Measurements from ENCODE around the gene SSBP4. TPM values are rescaled to one million over a fixed set of nuclear protein-coding genes. Genes with fewer than 3 reads are reported as not detected.

Gene SSBP4
- total and polyA plus RNA-seq, 2 of the 8 experiments (the other 6 are each of a cell fraction or from before 2014, with no cell fraction given) = 26.4 to 33.7 TPM

DNA sequence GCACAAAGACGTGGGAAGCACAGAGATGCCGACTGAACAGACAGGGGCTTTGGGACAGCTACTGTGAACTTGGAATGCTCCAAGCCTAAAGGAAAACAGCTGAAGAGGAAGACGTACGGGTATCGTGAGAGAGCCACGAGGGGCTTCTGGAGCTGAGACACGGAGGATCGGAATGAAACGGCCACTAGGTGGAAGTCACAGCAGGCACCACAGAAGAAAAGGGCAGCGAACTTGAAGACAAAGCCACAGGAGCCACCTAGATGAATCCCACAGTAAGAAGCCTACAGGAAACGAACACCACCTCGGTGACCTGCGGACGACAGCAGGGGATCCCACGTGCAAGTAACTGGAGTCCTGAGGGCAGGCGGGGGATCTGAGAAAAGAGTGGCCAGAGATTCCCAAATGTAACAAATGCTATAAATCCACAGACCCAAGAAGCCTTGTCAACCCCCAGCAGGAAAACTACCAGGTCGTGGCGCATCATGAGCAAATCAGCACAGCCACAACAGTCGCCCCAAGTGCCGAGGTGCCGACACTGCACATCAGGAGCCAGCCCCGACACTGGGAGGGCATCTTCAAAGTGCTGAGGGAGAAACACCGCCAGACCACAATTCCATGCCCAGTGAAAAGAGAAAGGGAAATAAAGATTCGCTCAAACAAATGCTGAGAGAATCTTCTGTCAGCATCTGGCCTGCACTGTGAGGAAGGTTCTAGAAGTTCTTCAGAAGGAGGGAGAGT lies 58.0 kb downstream of the SSBP4 start:
- no peak overlapping the region for H3K9ac ChIP-seq (replicated peaks in 1 of 4; ENCODE audit: extremely low read depth in 1 of 4, low read depth in 3 of 4, low read length in 3 of 4)
- H3K14ac ChIP-seq (ENCODE audit: insufficient read length) = no peak overlapping the region
- H2AFZ ChIP-seq (ENCODE audit: low read length) = no peak overlapping the region
- no peaks in the 10 kb centered on the region for H3K9me3 ChIP-seq (ENCODE audit: insufficient read depth in 2 of 2, low read depth in 1 of 2, low read length in 1 of 2)
- peaks cover 13% of the 10 kb centered on the region for H3K79me1 ChIP-seq (ENCODE audit: low read depth, low read length)
- no peak overlapping the region for H2BK12ac ChIP-seq (ENCODE audit: low read depth, low read length)
- no peak overlapping the region for H3K23ac ChIP-seq (ENCODE audit: insufficient read length)
- H3K27ac ChIP-seq (ENCODE audit: low read depth, low read length) = no peak overlapping the region
- H3K4me1 ChIP-seq (replicated peaks in 1 of 4; ENCODE audit: control insufficient read depth in 3 of 4, insufficient read depth in 4 of 4, low read length in 3 of 4) = no peaks in the 10 kb centered on the region; a peak in 1 of 7 replicates
- no peak overlapping the region for H3K18ac ChIP-seq (ENCODE audit: extremely low read depth, low read length)
- DNase-seq (ENCODE audit: low read depth in 1 of 2, low spot score in 2 of 2) = no peak
- H3K23me2 ChIP-seq (ENCODE audit: low read depth, low read length) = no peaks in the 10 kb centered on the region
- H3K79me2 ChIP-seq (ENCODE audit: control insufficient read depth in 1 of 2, insufficient read depth in 2 of 2, low read length in 2 of 2) = peaks cover 0 to 8% of the 10 kb centered on the region in 2 experiments; a peak in 1 of 4 replicates
- no peak for FAIRE-seq
- no peak overlapping the region for H4K91ac ChIP-seq (replicated peaks; ENCODE audit: insufficient read length, low read length)
- 84% methylated on average over 24 of the region's 24 CpGs; no CpG with 5 or more reads in 1 of the 2 experiments for WGBS, 2 experiments (ENCODE audit: extremely low coverage in 1 of 2, insufficient coverage in 1 of 2, insufficient read length in 1 of 2, insufficient replicate concordance in 2 of 2, low coverage in 1 of 2, low lambda C conversion rate in 2 of 2, missing lambda C conversion rate in 1 of 2)
- POLR2A ChIA-PET (ENCODE audit: partially characterized antibody) = interaction anchor here (0.9 to 1.3 kb wide), 3 partner anchors 11 to 115 kb away, joined by 3 to 6 read pairs (median 3); no protein-coding TSS in a partner anchor
- H4K8ac ChIP-seq (ENCODE audit: extremely low read depth, insufficient read depth, low read length) = no peak overlapping the region
- no peak overlapping the region for H2BK120ac ChIP-seq (replicated peaks; ENCODE audit: low read depth, low read length)
- H3K56ac ChIP-seq (replicated peaks; ENCODE audit: insufficient read length, low read depth, low read length) = no peak overlapping the region
- H4K5ac ChIP-seq (ENCODE audit: insufficient read length, low read depth, low read length) = no peak overlapping the region
- H4K20me1 ChIP-seq (replicated peaks in 1 of 2; ENCODE audit: control insufficient read depth in 1 of 2, insufficient read depth in 2 of 2, low read length in 2 of 2) = peaks cover 2 to 22% of the 10 kb centered on the region in 2 experiments
- no peak overlapping the region for H2BK20ac ChIP-seq (ENCODE audit: low read length)
- H2AK5ac ChIP-seq (ENCODE audit: low read depth, low read length) = 0 out of 2 replicates have a peak overlapping the region, but pooled peaks have one; percentile 65
- no peaks in the 10 kb centered on the region for H3K27me3 ChIP-seq (replicated peaks in 1 of 4; ENCODE audit: control insufficient read depth in 3 of 4, extremely low read depth in 1 of 4, insufficient read depth in 3 of 4, low read length in 3 of 4)
- H3K36me3 ChIP-seq (ENCODE audit: control insufficient read depth in 2 of 4, insufficient read depth in 4 of 4, low read length in 3 of 4) = no peaks in the 10 kb centered on the region
- CTCF ChIA-PET (ENCODE audit: partially characterized antibody) = interaction anchor here (0.6 to 11.1 kb wide), 9 partner anchors 8 to 321 kb away, joined by 3 to 213 read pairs (median 3); no protein-coding TSS in a partner anchor
- H3K4ac ChIP-seq (replicated peaks; ENCODE audit: insufficient read length, low read depth, low read length) = no peak overlapping the region
- H3K4me2 ChIP-seq (ENCODE audit: insufficient read depth in 1 of 2, low read depth in 2 of 2, low read length in 2 of 2) = no peak overlapping the region
- H2BK5ac ChIP-seq (ENCODE audit: low read depth, low read length) = peak overlapping the region; percentile 63
- no peak overlapping the region for H3K4me3 ChIP-seq (ENCODE audit: extremely low read depth in 1 of 4, insufficient read depth in 2 of 4, low read depth in 3 of 4, low read length in 4 of 4)
- peak overlapping the region; percentile 2; the same call in 1 of the 2 replicates for H2BK15ac ChIP-seq (ENCODE audit: low read length)
- TF ChIP-seq GTF2F1 (IDR thresholded peaks at IDR 0.05; ENCODE audit: borderline replicate concordance, low read depth, low read length) (no peak), EGR1 (IDR thresholded peaks at IDR 0.05; ENCODE audit: borderline replicate concordance, low read depth, low read length) (peak; percentile 85), TEAD4 (IDR thresholded peaks at IDR 0.05; ENCODE audit: low read depth, low read length) (no peak), KDM1A (IDR thresholded peaks at IDR 0.05; ENCODE audit: borderline replicate concordance, low read length) (peak; percentile 22; the same call in 1 of the 2 replicates), ZNF274 (IDR thresholded peaks at IDR 0.05; ENCODE audit: borderline replicate concordance, extremely low read depth, low read length) (no peak), POLR2AphosphoS5 (IDR thresholded peaks at IDR 0.05; ENCODE audit: low read depth, low read length) (no peak), RAD21 (IDR thresholded peaks at IDR 0.05 in 1 of 2, conservative IDR thresholded peaks at IDR 0.05 in 1 of 2; ENCODE audit: low read depth in 2 of 2, low read length in 2 of 2) (peak in 1 of 2 experiments; percentile 42; a peak in 2 of 4 replicates), EP300 (IDR thresholded peaks at IDR 0.05; ENCODE audit: borderline replicate concordance in 1 of 2, low read depth in 2 of 2, low read length in 2 of 2) (no peak)

Data from H1 (cell line).